Hepatocyte (in vitro differentiated cells): ENCODE measurements around the gene SAPCD2.

Experiments used
- CTCF ChIP-seq: fragments of 200-600 bp; sonication (generic); IDR thresholded peaks from 2 replicates; pipeline ENCODE4 v1.5.1; 2016; ENCODE audit warnings: antibody characterized with exemption, mild to moderate bottlenecking; ENCODE audit not compliant: poor library complexity
- EZH2 ChIP-seq: fragments of 200-600 bp; sonication (generic); IDR thresholded peaks from 2 replicates; pipeline ENCODE4 v1.6.1; 2016; ENCODE audit warnings: antibody characterized with exemption, mild to moderate bottlenecking, borderline replicate concordance

DNA sequence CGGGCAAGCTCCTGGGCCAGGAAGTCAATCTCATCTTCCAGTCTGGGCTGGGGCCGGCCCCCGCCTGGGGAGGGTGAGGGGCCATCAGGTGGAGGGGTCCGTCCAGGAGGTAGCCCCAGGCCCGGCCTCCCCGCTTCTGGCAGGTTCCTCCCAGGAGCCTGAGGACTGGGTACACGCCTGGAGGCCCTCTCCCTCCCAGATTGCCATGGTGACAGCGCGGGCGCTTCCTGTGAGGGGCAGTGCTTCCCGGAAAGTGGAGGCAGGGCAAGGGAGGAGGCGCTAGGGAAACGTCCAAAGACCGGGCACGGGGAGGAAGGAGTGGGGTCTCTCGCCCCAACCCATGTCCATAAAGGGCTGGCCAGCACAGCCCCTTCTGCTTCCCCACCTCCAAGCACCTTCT is 29.2 kb downstream of the SAPCD2 start:
- TF ChIP-seq EZH2, result no peak
- TF ChIP-seq CTCF, result no peak
